GM12872 (cell line): Measurements from ENCODE around the gene GPANK1.

Source experiments
- TF ChIP-seq, protein P1 (sequence below): IDR thresholded peaks from 3 replicates; pipeline ENCODE4 v1.5.1; 2011; ENCODE audit warnings: low read depth, mild to moderate bottlenecking, low read length, moderate library complexity; ENCODE audit not compliant: insufficient read depth

The GPANK1 gene

DNA sequence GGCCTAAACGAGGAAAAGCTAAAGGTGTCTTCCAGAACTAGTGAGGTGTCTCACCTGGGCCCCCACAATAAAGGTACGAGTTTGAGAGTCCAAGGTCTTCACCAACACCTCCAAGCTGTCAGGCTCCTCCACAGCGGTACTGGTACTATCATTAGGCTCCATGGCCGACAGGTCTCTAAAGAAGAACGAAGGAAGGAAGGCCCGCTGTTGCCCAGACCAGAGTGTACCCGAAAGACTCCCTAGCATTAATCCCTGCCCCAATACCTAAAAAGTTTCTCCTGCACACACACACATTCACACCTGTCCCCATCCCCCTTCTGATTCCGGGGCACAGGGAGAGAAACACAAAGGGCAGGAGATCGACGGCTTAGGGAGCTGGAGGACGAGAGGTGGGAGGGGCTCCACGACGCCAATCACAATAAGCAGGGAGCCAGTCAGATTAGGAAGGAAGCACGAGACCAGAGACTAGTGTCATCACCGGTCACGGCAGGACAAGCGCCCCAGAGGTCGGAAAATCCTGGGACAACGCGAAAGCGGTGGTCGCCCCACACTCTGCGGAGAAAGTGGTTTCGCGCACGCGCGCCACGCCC, 13.1 kb downstream of the GPANK1 start:
- TF ChIP-seq, protein P1, sequence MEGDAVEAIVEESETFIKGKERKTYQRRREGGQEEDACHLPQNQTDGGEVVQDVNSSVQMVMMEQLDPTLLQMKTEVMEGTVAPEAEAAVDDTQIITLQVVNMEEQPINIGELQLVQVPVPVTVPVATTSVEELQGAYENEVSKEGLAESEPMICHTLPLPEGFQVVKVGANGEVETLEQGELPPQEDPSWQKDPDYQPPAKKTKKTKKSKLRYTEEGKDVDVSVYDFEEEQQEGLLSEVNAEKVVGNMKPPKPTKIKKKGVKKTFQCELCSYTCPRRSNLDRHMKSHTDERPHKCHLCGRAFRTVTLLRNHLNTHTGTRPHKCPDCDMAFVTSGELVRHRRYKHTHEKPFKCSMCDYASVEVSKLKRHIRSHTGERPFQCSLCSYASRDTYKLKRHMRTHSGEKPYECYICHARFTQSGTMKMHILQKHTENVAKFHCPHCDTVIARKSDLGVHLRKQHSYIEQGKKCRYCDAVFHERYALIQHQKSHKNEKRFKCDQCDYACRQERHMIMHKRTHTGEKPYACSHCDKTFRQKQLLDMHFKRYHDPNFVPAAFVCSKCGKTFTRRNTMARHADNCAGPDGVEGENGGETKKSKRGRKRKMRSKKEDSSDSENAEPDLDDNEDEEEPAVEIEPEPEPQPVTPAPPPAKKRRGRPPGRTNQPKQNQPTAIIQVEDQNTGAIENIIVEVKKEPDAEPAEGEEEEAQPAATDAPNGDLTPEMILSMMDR = no peak

DNA sequence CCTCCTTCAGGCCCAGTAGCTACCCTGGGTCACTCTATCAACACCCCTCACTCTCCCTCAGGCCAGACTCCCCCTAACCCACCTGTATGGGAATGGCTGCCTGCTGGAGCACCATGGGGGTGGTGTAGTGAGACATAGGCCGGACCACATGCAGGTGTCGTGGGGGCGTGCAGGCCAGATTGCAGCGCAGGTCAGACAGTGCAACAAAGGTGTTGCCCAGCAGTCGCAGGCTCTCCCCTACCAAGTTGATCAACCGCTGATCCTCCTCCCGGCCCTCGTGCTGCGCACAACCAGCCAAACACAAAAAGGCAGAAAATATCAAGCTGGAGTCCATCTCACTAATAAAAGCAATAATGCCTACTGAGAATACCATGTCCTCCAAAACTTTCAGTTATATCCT, 19.5 kb downstream of the GPANK1 start:
- TF ChIP-seq, protein P1 = no peak

DNA sequence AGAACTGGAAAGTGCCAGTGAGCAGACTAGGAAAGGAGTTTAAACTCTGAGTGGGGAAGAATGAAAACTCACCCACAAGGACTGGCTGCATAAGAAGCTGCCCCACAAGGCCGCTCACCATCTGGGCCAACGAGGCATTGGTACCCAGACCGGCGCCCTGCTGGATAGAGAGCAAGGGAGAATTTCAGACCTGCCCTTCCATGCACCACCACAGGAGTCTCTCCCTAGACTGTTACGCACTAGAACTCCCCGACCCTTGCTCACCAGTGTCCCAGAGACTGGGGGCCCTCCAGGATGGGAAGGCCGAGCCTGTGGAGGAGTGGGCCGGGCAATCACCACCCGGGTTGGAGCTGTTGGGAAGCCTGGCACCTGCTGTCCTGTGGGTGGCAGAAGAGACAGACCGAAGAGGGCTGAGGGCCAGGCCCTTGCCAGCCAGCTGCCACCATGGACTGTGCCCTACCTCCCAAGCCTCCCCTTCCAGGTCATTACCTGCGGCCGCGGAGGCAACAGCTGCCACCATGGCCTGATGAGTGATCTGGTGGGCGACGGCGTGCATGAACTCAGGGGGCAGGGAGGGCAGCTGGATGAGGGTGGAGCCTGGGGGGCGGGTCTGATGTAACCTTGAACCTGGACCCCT, 20.9 kb downstream of the GPANK1 start:
- TF ChIP-seq, protein P1 = 0 out of 3 replicates have a peak, but pooled peaks have one; percentile 7

DNA sequence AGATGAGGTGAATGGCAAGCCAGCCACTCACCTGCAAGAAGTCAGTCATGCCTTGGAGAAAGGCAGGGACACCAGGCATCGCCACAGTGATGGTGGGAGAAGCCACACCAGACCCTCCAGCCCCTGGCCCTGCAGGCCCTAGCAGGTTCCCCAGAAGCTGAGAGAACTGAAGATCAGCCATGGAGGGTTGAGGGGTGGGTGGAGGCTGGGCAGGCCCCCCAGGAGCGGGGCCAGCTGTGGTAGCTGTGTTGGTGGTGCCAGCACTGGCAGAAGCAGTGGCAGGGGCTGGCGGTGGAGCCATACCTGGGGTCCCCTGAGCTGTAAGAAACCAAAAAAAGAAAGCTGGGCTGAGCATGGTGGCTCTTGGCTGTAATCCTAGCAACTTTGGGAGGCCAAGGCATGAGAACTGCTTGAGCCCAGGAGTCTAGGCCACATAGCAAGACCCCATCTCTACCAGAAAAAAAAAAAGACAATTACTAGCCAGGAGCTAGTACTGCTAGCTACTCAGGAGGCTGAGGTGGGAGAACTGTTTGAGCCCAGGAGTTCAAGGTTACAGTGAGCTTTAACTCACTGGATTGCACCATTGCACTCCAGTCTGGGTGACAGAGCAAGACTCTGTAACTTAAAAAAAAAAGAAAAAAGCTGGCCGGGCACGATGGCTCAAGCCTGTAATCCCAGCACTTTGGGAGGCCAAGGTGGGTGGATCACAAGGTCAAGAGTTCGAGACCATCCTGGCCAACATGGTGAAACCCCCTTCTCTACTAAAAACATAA, 21.8 kb downstream of the GPANK1 start:
- TF ChIP-seq, protein P1 = no peak

DNA sequence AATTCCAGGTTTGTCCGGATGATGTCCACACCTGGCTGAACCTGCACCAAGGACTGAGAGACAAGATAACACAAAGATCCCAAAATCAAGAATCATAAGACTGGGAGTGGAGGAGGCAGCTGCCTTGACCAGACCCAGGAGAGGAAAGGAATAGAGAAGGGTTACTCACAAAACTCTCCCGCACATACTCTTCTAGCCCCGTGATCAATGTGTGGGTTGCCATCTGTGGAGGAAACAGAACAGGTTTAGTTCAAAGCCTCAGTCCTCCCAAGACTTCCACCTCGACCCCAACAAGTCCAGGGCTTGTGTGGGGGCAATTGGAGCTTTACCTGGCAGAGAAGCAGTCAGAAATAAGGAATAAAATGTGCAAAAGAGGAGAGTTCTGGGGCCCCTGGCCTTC, 23.4 kb downstream of the GPANK1 start:
- TF ChIP-seq, protein P1 = no peak

DNA sequence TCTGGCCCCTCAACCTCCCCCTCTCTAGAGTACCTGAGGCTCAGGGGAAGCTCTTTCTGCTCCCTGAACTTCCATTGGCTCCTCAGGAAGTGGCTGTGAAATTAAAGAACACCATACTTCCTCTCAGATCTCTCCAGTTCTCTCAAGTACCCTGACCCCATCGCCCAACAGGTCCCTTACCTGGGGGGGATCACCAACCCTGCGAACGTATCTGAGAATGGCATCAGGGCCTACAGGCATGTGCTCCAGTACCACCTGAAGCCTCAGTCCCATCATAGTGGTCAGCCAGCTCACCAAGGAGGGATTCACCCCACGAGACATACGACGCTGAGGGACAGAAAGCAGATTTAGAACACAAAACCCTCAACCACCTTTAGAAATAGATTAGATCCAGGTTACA, 24.2 kb downstream of the GPANK1 start:
- TF ChIP-seq, protein P1 = no peak

DNA sequence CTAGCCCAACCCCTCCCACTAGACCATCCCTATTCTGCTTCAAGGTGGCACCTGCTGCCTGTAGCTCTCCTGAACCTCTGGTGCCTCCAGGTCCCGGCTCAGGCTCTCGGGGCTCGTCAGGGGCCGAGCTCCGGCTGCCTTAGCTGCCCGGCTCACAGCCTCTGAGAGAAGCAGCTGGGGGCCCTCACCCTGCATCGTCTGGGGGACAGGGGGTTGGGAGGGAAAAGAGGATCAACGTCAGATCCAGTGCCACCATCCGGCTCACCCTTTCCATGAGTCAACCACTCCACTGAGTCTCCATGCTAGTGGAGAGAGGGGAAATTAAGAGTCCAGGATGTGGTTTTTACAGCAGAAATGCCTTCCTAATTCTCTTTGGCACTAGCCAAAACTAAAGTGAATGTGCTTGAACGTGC, 25.3 kb downstream of the GPANK1 start:
- TF ChIP-seq, protein P1 = no peak
